Stomach (tissue), 4 donors: ENCODE measurements around the gene TAF5.

Source experiments
- EP300 ChIP-seq: sonication (generic); formaldehyde crosslinking; IDR thresholded peaks from one replicate; pipeline ENCODE4 v1.6.1; 2017; ENCODE audit warnings: antibody characterized with exemption
- POLR2A ChIP-seq, 4 donors: fragments of 450-650 bp; IDR thresholded peaks; one replicate each; pipeline ENCODE4 v1.6.1; 2016; ENCODE audit warnings: antibody characterized with exemption in 4 of 4, control low read depth in 2 of 4, mild to moderate bottlenecking in 1 of 4, moderate library complexity in 1 of 4
- POLR2AphosphoS5 ChIP-seq, 3 donors: sonication (generic); formaldehyde crosslinking; IDR thresholded peaks; one replicate each; pipeline ENCODE4 v1.6.1; 2016; ENCODE audit warnings: antibody characterized with exemption in 3 of 3
- TF ChIP-seq, protein P1 (sequence below), 7 experiments: fragments of 450-650 bp in 4 of 7; fragments of 200-600 bp in 3 of 7; sonication (generic) in 3 of 7; IDR thresholded peaks; one replicate each; pipeline ENCODE4 v1.5.1; 2016 to 2019; ENCODE audit warnings: antibody characterized with exemption in 7 of 7, control low read depth in 2 of 7, mild to moderate bottlenecking in 1 of 7

DNA sequence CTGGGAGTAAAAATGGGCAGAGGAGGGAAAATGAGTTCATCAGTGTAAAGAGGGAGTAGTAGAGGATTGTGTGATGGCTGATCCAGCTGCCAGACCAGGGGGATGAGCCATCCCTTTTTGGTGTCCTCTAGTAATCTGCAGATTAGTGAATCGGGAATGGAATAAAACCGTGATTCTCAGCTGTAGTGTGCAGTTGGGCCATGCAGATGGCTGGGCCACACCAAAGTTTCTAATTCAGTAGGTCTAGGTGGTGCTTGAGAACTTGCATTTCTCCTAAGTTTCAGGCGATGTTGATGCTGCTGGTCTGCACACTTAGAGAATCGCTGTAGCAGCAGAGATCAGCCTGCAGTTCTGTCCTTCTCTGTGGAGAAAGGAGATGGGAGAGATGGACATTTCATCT, 51.3 kb downstream of the TAF5 start:
- TF ChIP-seq, protein P1, sequence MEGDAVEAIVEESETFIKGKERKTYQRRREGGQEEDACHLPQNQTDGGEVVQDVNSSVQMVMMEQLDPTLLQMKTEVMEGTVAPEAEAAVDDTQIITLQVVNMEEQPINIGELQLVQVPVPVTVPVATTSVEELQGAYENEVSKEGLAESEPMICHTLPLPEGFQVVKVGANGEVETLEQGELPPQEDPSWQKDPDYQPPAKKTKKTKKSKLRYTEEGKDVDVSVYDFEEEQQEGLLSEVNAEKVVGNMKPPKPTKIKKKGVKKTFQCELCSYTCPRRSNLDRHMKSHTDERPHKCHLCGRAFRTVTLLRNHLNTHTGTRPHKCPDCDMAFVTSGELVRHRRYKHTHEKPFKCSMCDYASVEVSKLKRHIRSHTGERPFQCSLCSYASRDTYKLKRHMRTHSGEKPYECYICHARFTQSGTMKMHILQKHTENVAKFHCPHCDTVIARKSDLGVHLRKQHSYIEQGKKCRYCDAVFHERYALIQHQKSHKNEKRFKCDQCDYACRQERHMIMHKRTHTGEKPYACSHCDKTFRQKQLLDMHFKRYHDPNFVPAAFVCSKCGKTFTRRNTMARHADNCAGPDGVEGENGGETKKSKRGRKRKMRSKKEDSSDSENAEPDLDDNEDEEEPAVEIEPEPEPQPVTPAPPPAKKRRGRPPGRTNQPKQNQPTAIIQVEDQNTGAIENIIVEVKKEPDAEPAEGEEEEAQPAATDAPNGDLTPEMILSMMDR (IDR thresholded peaks at IDR 0.05), result no peak
- TF ChIP-seq POLR2A (IDR thresholded peaks at IDR 0.05) (no peak), EP300 (no peak), POLR2AphosphoS5 (IDR thresholded peaks at IDR 0.05) (no peak)
